ENCODE measurements around the gene SHISA9.
A peak's percentile ranks its signal among the peaks of the same experiment; 100 is the strongest.

SHISA9 gene

GRCh38 chr16:12959072-12959471 is 57.7 kb downstream of the SHISA9 start:
- no peak for DNase-seq

- DNase-seq, result no peak
Measured at GRCh38 chr16:12961626-12962025, 60.2 kb downstream of the SHISA9 start.

GRCh38 chr16:12964461-12964860 is 63.1 kb downstream of the SHISA9 start:
- no peak for DNase-seq

- no peak for DNase-seq
Measured at GRCh38 chr16:12965274-12965804, 63.9 kb downstream of the SHISA9 start.

- peak; percentile 24 for DNase-seq
Measured at GRCh38 chr16:12971241-12971640, 69.8 kb downstream of the SHISA9 start.

- no peak for DNase-seq
Measured at GRCh38 chr16:12972246-12972645, 70.8 kb downstream of the SHISA9 start.

- DNase-seq, result no peak
Measured at GRCh38 chr16:12975766-12976165, 74.4 kb downstream of the SHISA9 start.

GRCh38 chr16:12976496-12976895 is 75.1 kb downstream of the SHISA9 start:
- no peak for DNase-seq

- no peak for DNase-seq
Measured at GRCh38 chr16:12976936-12977335, 75.5 kb downstream of the SHISA9 start.

- DNase-seq, result no peak
Measured at GRCh38 chr16:12985516-12985915, 84.1 kb downstream of the SHISA9 start.

- no peak for DNase-seq
Measured at GRCh38 chr16:12988071-12988470, 86.7 kb downstream of the SHISA9 start.

- no peak for DNase-seq
Measured at GRCh38 chr16:12992066-12992465, 90.7 kb downstream of the SHISA9 start.

GRCh38 chr16:12994402-12994801 is 93.0 kb downstream of the SHISA9 start:
- no peak for DNase-seq

- DNase-seq, result no peak
Measured at GRCh38 chr16:12995721-12996372, 94.4 kb downstream of the SHISA9 start.

- no peak for DNase-seq
Measured at GRCh38 chr16:12998361-12999085, 97.1 kb downstream of the SHISA9 start.

- DNase-seq, result no peak
Measured at GRCh38 chr16:12999368-12999767, 98.0 kb downstream of the SHISA9 start.

GRCh38 chr16:13005721-13006247 is 104.4 kb downstream of the SHISA9 start:
- DNase-seq, result no peak

- DNase-seq, result no peak
Measured at GRCh38 chr16:13012601-13013000, 111.2 kb downstream of the SHISA9 start.

- no peak for DNase-seq
Measured at GRCh38 chr16:13013043-13013442, 111.6 kb downstream of the SHISA9 start.

- DNase-seq, result no peak
Measured at GRCh38 chr16:13014476-13014875, 113.1 kb downstream of the SHISA9 start.

- no peak for DNase-seq
Measured at GRCh38 chr16:13018026-13018425, 116.6 kb downstream of the SHISA9 start.

- no peak for DNase-seq
Measured at GRCh38 chr16:13021996-13022395, 120.6 kb downstream of the SHISA9 start.

GRCh38 chr16:13029786-13030185 is 128.4 kb downstream of the SHISA9 start:
- DNase-seq, result no peak

- DNase-seq, result no peak
Measured at GRCh38 chr16:13030769-13031168, 129.4 kb downstream of the SHISA9 start.
